Smooth muscle cell (in vitro differentiated cells): ENCODE data around the gene RING1. TPM values are rescaled to one million over a fixed set of nuclear protein-coding genes. Genes with fewer than 3 reads are reported as not detected.
A peak's percentile ranks its signal among the peaks of the same experiment; 100 is the strongest.

ENCODE experiments used
- DNase-seq: peaks from one replicate; lab custom pipeline; 2025; ENCODE audit not compliant: unreplicated experiment; lab: John Stamatoyannopoulos, UW
- H2AFZ ChIP-seq: fragments of 200-600 bp; sonication (generic); 2 replicates; pipeline ENCODE4 v1.6.0; 2016; ENCODE audit warnings: antibody characterized with exemption, low read depth, mild to moderate bottlenecking
- H3F3A ChIP-seq: fragments of 200-600 bp; sonication (generic); 2 replicates; pipeline ENCODE4 v1.6.0; 2017; ENCODE audit warnings: antibody characterized with exemption, low read depth
- H3K27ac ChIP-seq: fragments of 200-600 bp; sonication (generic); 2 replicates; pipeline ENCODE4 v1.5.1; 2016; ENCODE audit warnings: low read depth, mild to moderate bottlenecking
- H3K27me3 ChIP-seq: fragments of 200-600 bp; sonication (generic); 2 replicates; pipeline ENCODE4 v1.6.1; 2016; ENCODE audit warnings: low read depth, mild to moderate bottlenecking
- H3K36me3 ChIP-seq: fragments of 200-600 bp; sonication (generic); 2 replicates; pipeline ENCODE4 v1.5.1; 2016; ENCODE audit warnings: low read depth
- H3K4me1 ChIP-seq: fragments of 200-600 bp; sonication (generic); 2 replicates; pipeline ENCODE4 v1.5.1; 2016; ENCODE audit warnings: low read depth
- H3K4me2 ChIP-seq: fragments of 200-600 bp; sonication (generic); 2 replicates; pipeline ENCODE4 v1.6.0; 2016; ENCODE audit warnings: mild to moderate bottlenecking
- H3K4me3 ChIP-seq: fragments of 200-600 bp; sonication (generic); 2 replicates; pipeline ENCODE4 v1.5.1; 2016; ENCODE audit warnings: mild to moderate bottlenecking
- H3K79me2 ChIP-seq: fragments of 200-600 bp; sonication (generic); 2 replicates; pipeline ENCODE4 v1.6.0; 2016; ENCODE audit warnings: low read depth, mild to moderate bottlenecking
- H3K9ac ChIP-seq: fragments of 200-600 bp; sonication (generic); 2 replicates; pipeline ENCODE4 v1.6.0; 2016; ENCODE audit warnings: low read depth
- H3K9me3 ChIP-seq: fragments of 200-600 bp; sonication (generic); replicated peaks from 2 replicates; pipeline ENCODE4 v1.5.1; 2016; ENCODE audit warnings: low read depth
- H4K20me1 ChIP-seq: fragments of 200-600 bp; sonication (generic); 2 replicates; pipeline ENCODE4 v1.6.0; 2016; ENCODE audit warnings: low read depth
- CTCF ChIP-seq: fragments of 200-600 bp; sonication (generic); IDR thresholded peaks from 2 replicates; pipeline ENCODE4 v1.5.1; 2017; ENCODE audit warnings: borderline replicate concordance, mild to moderate bottlenecking, antibody characterized with exemption; ENCODE audit not compliant: insufficient read depth, poor library complexity, severe bottlenecking
- WGBS: methylation state at CpG from one replicate; pipeline ENCODE4 v1.1.7; 2016; ENCODE audit warnings: low lambda C conversion rate; 5-methylcytosine and 5-hydroxymethylcytosine counted together
- polyA plus RNA-seq: library from polyadenylated mRNA; unstranded; fragments of >200 nt; fragmentation: Nextera tagmentation; extraction: Ambion mirVana; gene quantifications from 2 replicates; pipeline ENCODE4 v1.2.1, GENCODE V29; 2016
- total RNA-seq: library from RNA; depleted of rRNA; stranded (reverse); fragments of >200 nt; gene quantifications from 2 replicates; pipeline ENCODE4 v1.2.3, GENCODE V29; 2014

Gene RING1
- total and polyA plus RNA-seq, 2 experiments from 2014 or later: 31.6 to 32.2 TPM

- 66% methylated on average over 3 of the region's 3 CpGs for WGBS
- Histone ChIP-seq H3K4me3 (no peak overlapping the region), H3F3A (no peaks in the 10 kb centered on the region), H3K9ac (no peak overlapping the region), H3K27me3 (peaks cover 16% of the 10 kb centered on the region), H4K20me1 (no peaks in the 10 kb centered on the region), H3K79me2 (no peaks in the 10 kb centered on the region), H3K9me3 (no peaks in the 10 kb centered on the region), H3K36me3 (no peaks in the 10 kb centered on the region), H3K27ac (no peak overlapping the region), H3K4me1 (no peaks in the 10 kb centered on the region), H3K4me2 (no peak overlapping the region), H2AFZ (no peak overlapping the region)
- DNase-seq: no peak
- no peak for TF ChIP-seq CTCF
Measured at GRCh38 chr6:33241968-33242367, 33.7 kb downstream of the RING1 start.

- Histone ChIP-seq H3K79me2 (no peaks in the 10 kb centered on the region), H3F3A (no peaks in the 10 kb centered on the region), H3K9ac (no peak overlapping the region), H3K36me3 (no peaks in the 10 kb centered on the region), H3K4me1 (peaks cover 2% of the 10 kb centered on the region), H2AFZ (no peak overlapping the region), H3K4me2 (no peak overlapping the region), H3K4me3 (no peak overlapping the region), H3K27me3 (peaks cover 16% of the 10 kb centered on the region), H4K20me1 (no peaks in the 10 kb centered on the region), H3K27ac (no peak overlapping the region), H3K9me3 (no peaks in the 10 kb centered on the region)
- no peak for DNase-seq
- WGBS: 65% methylated on average over 1 of the region's 1 CpG
- TF ChIP-seq CTCF: no peak
Measured at GRCh38 chr6:33243476-33243875, 35.2 kb downstream of the RING1 start.

- Histone ChIP-seq H3K4me2 (peak overlapping the region; percentile 90), H3K79me2 (no peaks in the 10 kb centered on the region), H3K4me1 (peaks cover 15% of the 10 kb centered on the region), H3K9me3 (no peaks in the 10 kb centered on the region), H4K20me1 (no peaks in the 10 kb centered on the region), H3K4me3 (peak overlapping the region; percentile 53), H3K27me3 (peaks cover 5% of the 10 kb centered on the region), H3K36me3 (no peaks in the 10 kb centered on the region), H3F3A (no peaks in the 10 kb centered on the region), H2AFZ (peak overlapping the region; percentile 75), H3K9ac (peak overlapping the region; percentile 56), H3K27ac (peak overlapping the region; percentile 57)
- DNase-seq: peak; percentile 78
- WGBS: 7% methylated on average over 24 of the region's 28 CpGs
- TF ChIP-seq CTCF: peak; percentile 91
Measured at GRCh38 chr6:33247977-33248642, 39.8 kb downstream of the RING1 start.

- H3K4me1 ChIP-seq: peaks cover 15% of the 10 kb centered on the region
- no peaks in the 10 kb centered on the region for H3F3A ChIP-seq
- no peak for DNase-seq
- no peaks in the 10 kb centered on the region for H3K79me2 ChIP-seq
- H2AFZ ChIP-seq: peak overlapping the region; percentile 31
- H3K9ac ChIP-seq: peak overlapping the region; percentile 56
- H4K20me1 ChIP-seq: no peaks in the 10 kb centered on the region
- H3K4me3 ChIP-seq: peak overlapping the region; percentile 53
- TF ChIP-seq CTCF: no peak
- H3K9me3 ChIP-seq: no peaks in the 10 kb centered on the region
- WGBS: 12% methylated on average over 18 of the region's 18 CpGs
- H3K36me3 ChIP-seq: no peaks in the 10 kb centered on the region
- peak overlapping the region; percentile 90 for H3K4me2 ChIP-seq
- peak overlapping the region; percentile 57 for H3K27ac ChIP-seq
- peaks cover under 1% of the 10 kb centered on the region for H3K27me3 ChIP-seq
Measured at GRCh38 chr6:33248643-33248931, 40.3 kb downstream of the RING1 start.
